ENCODE results near the gene ZSWIM4.

DNA sequence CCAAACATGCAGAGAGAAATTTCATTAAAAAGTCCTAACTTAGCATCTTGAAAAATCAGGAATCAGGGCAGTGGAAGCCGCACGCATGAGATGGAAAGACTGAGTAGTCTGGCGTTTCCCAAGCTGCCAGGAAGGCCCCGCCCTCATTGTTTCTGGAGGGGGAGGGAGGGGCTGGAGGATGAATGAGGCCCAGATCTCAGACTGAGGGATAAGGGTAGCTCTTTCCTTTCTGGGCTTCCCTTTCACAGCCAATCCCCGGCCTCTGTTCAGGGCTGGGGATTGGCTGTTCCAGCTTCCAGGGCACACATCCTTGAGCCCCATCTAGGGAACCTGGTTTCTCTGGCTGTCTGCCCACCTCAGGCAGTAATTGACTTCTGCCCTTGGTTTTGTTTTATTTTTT, 13.7 kb upstream of the ZSWIM4 start:
- TF ChIP-seq, protein P1, sequence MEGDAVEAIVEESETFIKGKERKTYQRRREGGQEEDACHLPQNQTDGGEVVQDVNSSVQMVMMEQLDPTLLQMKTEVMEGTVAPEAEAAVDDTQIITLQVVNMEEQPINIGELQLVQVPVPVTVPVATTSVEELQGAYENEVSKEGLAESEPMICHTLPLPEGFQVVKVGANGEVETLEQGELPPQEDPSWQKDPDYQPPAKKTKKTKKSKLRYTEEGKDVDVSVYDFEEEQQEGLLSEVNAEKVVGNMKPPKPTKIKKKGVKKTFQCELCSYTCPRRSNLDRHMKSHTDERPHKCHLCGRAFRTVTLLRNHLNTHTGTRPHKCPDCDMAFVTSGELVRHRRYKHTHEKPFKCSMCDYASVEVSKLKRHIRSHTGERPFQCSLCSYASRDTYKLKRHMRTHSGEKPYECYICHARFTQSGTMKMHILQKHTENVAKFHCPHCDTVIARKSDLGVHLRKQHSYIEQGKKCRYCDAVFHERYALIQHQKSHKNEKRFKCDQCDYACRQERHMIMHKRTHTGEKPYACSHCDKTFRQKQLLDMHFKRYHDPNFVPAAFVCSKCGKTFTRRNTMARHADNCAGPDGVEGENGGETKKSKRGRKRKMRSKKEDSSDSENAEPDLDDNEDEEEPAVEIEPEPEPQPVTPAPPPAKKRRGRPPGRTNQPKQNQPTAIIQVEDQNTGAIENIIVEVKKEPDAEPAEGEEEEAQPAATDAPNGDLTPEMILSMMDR (IDR thresholded peaks at IDR 0.05), result no peak
- TF ChIP-seq POLR2A (IDR thresholded peaks at IDR 0.05) (no peak), POLR2AphosphoS5 (IDR thresholded peaks at IDR 0.05) (peak; percentile 45 to 64), EP300 (IDR thresholded peaks at IDR 0.05) (peak in 2 of 4 donors; percentile 33 to 79)

All from upper lobe of left lung (tissue), 4 donors.